GM19328 (cell line): ENCODE data around the gene HEXA.

ENCODE experiments used
- ATAC-seq: cut with Tn5 transposase; IDR thresholded peaks from one replicate; pipeline ENCODE4 v1.9.1; 2021; ENCODE audit warnings: mild to moderate bottlenecking, moderate library complexity; ENCODE audit not compliant: unreplicated experiment

Gene HEXA

GRCh38 chr15:72323752-72324151 is 52.1 kb downstream of the HEXA start:
- no peak for ATAC-seq

- ATAC-seq: peak; percentile 61
Observed at GRCh38 chr15:72319985-72320671, 55.7 kb downstream of the HEXA start, which contains the start of gene CELF6. TSS of gene CELF6 (minus strand) at chr15:72320157. CDS start at chr15:72319874, 283 bp downstream.

- ATAC-seq: peak; percentile 27
Observed at GRCh38 chr15:72319360-72319984, 56.3 kb downstream of the HEXA start.

GRCh38 chr15:72318408-72318942 is 57.3 kb downstream of the HEXA start:
- no peak for ATAC-seq

GRCh38 chr15:72315706-72316370 is 60.0 kb downstream of the HEXA start:
- no peak for ATAC-seq

- no peak for ATAC-seq
Observed at GRCh38 chr15:72313881-72314280, 61.9 kb downstream of the HEXA start.

GRCh38 chr15:72313448-72313840 is 62.4 kb downstream of the HEXA start:
- ATAC-seq: no peak

- peak; percentile 60 for ATAC-seq
Observed at GRCh38 chr15:72312605-72313447, 63.0 kb downstream of the HEXA start.

GRCh38 chr15:72307026-72307425 is 68.8 kb downstream of the HEXA start:
- ATAC-seq: no peak

GRCh38 chr15:72306211-72306785 is 69.5 kb downstream of the HEXA start:
- no peak for ATAC-seq

- no peak for ATAC-seq
Observed at GRCh38 chr15:72304596-72304995, 71.2 kb downstream of the HEXA start.

- no peak for ATAC-seq
Observed at GRCh38 chr15:72302955-72303354, 72.9 kb downstream of the HEXA start.
